GM21723 (cell line): ENCODE measurements around the gene GDF2.

Experiments
- ATAC-seq: cut with Tn5 transposase; IDR thresholded peaks from one replicate; pipeline ENCODE4 v1.9.1; 2021; ENCODE audit warnings: mild to moderate bottlenecking, moderate library complexity; ENCODE audit not compliant: unreplicated experiment

The GDF2 gene

DNA sequence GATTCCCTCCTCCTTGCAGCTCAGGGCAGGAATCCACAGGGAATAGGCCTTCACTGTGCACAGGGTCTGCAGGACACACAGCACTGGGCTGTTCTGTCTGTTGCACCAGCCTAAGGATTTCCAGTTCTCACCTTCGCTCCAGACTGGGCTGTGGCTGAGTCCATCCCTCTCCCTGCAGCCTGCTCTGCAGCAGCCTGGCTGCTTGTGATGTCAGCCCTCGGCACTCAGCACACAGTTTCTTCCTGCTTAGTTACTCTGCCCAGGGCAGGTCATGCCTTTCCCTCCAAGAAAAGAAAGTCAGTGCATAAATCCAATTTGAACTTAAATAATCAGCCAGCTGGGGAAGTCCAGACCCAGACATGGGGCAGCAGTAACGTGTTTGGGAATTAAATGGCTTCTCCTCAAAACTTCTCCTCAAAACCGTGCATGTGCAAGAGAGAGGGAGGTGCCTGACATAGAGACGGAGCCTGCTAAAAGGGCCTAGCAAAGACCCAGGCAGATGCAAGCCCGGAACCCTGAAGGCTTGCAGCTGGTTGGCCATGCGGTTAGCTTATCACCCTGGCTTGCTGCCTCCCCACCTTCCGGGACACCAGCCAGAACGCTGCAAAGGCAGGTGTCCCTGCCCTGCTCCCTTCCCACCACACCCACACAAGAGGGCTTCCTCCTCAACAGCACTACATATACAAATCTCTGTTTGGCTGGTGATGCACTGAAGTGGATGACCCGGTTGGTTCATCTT lies 10.9 kb upstream of the GDF2 start:
- no peak for ATAC-seq

DNA sequence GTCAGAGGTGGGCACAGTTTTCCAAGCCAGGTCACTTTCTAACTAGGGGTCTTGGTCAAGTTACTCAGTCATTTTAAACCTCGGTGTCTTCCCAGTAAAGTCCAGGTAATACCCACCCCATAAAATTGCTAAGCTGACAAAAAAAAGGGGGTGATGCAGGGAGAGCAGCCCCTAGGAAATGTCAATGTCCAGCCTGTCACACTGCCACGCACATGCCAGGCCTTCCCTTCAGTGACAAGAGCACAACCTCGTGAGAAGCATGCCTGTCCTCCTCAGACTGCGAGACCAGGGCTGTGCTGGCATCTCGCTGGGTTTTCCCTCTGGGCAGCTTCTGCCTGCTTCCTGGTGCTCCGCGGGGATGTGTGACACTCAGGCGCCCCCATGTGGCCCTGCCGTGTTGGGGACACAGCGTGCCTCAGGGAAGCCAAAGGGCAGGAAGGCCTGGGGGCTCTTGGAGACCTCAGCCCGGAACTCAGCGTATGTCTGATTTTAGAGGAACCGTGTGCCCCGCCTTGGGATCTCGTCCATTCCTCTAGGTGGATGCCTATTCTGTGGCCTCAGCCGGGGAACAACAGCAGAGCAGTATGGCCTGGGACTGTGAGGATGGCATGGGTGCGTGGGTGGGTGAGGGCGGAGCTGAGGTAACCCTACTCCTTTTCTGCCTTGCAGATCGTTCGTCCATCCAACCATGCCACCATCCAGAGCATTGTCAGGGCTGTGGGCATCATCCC lies 10.2 kb upstream of the GDF2 start:
- peak; percentile 72 for ATAC-seq

DNA sequence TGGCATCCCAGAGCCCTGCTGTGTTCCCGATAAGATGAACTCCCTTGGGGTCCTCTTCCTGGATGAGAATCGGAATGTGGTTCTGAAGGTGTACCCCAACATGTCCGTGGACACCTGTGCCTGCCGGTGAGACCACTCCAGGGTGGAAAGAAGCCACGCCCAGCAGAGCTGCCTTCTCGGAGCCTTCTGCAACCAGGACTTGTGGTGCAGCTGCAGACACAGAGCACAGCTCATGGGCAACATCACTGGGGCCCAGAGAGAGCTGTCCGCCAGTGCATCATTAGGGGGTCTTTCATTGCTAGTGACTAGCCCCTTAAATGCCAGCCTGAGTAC lies 9.6 kb upstream of the GDF2 start:
- ATAC-seq: no peak

DNA sequence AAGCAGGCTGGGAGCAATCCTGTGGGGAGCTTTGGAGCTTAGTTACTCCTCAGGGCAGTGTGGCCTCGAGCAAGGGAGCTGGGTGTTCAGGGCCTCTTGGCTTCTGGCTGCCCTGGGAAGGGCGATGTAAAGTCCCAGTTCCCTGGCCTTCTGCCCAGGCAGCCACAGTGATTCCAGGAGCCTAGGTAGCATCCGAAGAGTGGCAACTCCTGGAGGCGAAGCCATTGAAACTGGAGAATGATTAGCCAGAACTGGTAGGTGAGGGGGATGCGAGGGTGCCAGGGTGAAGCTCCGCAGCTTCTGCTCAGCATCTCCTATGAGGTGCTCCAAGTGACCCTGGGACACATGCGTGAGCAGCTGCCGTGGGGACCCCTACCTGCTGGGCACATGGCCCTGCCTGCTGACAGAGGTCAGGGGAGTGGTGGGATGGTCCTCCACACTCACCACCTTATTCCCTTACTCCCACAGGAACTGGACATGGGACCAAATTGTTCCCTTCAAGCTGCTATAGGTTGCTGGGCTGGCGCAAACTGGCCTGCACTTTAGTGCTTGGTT lies 7.8 kb upstream of the GDF2 start:
- no peak for ATAC-seq

DNA sequence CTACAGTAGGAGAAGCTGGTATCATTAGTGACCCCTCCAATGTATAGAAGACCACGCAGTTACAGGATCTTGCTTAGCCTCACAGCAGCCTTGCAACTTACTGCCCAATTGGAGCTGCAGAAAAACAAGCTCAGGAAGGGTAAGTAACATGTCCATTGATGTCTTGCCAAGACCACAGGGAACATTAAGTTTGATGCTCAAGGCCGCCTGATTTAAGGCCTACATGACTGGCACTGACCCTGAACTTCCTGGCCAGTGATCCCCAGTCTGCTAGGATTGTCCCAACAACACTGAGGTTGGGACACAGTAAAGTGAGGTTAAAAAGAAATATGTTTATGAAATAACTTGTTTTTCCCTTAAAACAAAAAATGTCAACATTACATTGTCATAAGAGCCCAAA lies 6.8 kb upstream of the GDF2 start:
- no peak for ATAC-seq

DNA sequence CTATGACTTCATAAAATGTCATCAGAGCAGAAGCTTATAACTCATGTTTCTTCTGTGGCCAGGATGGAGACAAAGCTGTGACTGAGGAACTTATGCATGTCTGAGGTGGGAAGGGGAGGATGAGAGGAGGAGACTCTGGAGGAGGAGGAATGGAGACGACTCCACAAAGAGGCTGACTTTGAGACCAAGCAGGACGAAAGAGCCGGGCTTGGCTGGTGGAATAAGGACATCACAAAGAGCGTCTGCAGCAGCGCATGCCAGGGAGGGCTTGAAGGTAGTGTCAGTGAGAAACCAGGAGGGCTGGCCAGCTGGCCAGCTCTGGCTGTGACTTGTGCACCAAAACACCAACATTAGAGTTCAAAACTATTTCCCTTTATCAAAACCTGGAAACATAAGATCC lies 6.1 kb upstream of the GDF2 start:
- no peak for ATAC-seq

DNA sequence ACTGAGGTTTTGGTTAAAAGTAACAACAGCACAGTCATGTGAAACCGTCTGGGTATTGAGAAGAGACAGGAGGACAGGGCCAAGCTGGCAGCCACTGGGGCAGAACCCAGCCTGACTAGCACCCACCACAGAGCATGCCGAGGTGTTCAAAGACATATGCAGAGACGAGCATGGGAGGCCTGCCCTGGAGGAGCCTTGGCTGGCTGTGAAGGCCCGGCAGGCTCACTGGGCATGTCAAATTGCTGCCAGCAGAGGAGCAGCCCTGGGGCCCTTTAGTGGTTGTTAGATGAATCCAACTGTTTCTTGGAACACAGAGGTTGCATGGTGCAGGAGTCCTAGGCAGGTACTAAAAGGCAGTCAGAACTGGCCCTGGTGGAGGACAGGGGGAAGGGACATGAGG lies 5.0 kb upstream of the GDF2 start:
- no peak for ATAC-seq

DNA sequence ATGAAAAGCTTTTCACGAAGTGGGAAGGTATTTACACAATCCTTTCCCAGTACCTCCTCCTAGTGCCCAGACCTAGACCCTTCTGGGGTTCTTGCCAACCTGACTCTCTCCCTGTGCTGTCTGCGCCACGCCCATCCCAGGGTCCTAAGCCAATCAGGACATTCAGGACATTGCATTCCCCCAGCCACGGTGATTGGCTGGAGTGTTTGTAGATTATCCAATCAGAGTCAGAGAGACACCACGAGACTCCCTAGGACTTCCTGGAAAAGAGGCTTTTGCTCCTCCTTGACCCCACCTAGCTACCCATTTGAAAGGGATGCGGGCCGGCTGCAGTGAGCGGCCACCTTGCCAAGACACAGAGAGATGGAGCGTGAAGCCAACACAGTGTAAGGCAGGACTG lies 3.5 kb upstream of the GDF2 start:
- no peak for ATAC-seq

DNA sequence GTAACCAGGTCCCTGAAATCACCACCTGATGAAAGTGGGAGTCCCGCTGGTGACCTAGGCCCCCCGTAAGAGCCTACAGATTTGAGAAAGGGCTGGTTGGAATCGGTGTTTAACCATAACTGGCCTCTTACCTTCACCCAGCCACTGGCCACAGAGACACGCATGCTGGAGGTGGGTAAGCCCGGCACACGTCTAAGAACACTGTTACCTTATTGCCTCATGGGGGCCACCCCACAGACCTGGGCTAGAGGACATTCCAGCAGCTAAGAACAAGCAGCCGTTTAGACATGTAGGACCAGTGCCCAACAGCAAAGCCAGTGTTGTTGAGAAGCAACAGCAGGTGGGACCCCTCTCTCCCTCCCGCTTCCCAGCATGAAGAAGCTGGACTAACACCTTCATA lies 2.5 kb upstream of the GDF2 start:
- no peak for ATAC-seq

DNA sequence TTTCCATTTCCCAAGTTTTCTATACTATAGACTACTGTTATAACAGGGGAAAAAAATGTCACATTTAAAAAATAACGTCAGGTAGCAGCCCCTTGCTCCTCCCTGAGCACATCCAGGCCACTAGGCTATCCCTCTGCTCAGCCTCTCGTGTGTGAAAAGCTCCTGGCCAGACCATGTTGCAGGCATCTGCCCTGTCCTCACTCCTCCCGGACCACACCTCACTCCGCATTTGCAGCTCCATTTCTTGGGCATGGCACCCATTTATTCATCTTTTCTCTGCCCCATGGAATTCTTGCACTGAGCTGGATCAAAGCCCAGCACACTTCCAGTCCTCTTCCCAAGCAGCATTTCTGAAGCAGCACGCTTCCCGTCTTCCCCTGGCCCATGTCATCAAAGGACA lies 1.4 kb upstream of the GDF2 start:
- ATAC-seq: no peak

DNA sequence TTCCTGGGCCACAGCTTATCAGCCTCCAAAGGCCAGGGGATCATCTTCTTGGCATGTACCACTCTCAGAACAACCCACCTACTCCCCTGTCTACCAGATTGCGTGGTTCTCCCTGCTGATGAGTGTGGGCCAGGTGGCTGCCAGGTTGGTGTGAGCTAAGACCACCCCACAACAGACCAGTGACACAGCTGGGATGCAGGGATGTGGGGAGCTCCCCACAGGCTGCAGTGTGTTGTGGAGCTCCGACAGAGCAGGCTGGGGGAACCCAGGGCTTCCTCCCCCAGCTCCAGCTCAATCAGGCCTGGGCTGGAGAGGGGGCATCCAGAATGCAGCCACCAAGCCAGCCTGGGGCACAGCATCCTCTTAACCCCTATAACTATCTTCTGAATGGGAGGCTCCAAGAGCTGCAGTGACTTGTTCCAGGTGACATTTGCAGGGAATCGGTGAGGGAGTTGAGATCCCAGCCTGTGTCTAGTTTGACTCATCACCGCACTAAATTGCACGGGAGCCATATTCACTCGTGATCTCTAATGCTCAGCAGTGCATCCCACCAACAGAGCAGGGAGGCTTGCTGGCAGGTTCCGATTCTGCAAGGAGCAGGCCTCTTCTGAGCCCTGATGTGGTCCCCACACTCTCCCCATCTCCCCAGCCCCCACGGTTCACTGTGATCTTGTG lies 596 bp upstream of the GDF2 start:
- no peak for ATAC-seq

DNA sequence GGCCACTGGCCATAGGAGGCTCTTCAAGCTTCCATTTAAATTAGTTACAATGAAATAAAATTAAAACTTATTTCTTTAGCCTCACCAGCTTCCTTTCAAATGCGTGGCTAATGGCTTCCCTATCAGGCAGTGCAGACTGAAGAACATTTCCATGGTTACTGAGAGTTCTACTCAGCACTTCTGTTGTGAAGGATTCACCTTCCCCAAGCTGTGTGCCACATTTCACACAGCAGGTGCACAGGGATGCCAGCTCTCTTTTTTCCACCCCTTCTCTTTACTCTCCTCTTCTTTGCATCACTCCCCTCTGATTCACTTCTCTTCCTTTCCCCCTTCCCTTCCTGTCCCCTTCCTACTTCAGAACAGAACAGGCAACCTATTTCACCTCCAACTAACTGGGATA lies 833 bp downstream of the GDF2 start:
- no peak for ATAC-seq

DNA sequence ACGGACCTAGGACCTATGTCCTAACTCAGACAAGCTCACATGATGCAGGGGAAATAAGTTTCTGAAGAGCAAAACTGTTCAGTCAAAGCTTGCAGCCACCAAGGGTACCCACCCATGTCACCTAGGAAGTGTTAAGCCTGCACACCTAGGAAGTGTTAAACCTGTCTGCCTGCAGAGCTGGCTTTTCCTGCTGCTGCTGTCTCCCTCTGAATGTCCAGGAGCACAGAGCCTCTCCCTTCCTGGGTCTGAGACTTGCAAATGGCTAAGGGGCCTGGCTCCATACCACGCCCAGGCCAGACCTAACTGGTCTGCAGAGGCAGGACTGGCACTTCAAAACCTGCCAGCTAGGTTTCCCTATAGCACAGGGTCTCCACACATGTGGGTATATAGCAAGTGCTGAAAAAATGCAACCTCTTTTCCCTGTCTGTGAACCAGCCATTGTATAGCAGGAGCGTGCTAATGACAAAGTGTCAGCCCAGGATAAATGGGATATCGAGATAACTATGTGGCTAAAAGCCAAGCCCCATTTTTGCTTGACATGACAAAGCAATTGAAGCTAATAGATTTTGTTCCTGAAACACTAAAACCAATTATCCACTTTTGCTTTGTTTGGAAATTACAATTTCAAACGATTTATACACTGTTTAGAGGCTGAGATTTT lies 1.5 kb downstream of the GDF2 start:
- no peak for ATAC-seq

DNA sequence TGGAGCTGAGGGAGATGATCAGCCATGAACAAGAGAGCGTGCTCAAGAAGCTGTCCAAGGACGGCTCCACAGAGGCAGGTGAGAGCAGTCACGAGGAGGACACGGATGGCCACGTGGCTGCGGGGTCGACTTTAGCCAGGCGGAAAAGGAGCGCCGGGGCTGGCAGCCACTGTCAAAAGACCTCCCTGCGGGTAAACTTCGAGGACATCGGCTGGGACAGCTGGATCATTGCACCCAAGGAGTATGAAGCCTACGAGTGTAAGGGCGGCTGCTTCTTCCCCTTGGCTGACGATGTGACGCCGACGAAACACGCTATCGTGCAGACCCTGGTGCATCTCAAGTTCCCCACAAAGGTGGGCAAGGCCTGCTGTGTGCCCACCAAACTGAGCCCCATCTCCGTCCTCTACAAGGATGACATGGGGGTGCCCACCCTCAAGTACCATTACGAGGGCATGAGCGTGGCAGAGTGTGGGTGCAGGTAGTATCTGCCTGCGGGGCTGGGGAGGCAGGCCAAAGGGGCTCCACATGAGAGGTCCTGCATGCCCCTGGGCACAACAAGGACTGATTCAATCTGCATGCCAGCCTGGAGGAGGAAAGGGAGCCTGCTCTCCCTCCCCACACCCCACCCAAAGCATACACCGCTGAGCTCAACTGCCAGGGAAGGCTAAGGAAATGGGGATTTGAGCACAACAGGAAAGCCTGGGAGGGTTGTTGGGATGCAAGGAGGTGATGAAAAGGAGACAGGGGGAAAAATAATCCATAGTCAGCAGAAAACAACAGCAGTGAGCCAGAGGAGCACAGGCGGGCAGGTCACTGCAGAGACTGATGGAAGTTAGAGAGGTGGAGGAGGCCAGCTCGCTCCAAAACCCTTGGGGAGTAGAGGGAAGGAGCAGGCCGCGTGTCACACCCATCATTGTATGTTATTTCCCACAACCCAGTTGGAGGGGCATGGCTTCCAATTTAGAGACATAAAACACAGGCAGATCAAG lies 3.3 kb downstream of the GDF2 start:
- no peak for ATAC-seq

DNA sequence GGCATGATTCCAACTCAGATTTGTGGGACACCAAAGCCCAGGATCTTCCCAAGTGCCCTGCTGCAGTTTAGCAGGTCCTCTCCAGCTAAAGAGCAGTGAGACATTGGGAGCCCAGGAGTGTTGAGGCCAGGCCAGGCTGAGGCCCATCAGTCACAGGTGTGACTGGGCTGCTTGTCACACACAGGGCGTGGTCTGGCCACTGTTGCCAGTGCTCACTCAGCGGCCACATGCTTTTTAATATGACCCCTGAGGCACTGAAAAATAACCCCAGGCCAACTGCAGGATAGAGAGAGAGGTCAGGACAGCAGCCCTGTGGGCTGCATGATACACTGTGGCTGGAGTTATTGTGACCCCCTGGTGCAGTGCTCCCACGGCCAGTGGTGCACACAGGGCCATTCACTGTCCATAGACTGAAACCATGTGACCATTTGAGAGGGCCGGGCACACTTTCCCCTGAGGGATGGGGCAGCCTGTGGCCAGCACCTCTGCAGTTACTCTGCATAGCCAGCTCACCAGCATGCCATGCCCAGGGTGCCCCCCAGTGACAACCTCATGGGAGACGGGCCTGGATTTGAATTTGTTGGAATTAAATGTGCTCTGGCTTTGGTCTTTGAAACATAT lies 4.2 kb downstream of the GDF2 start:
- no peak for ATAC-seq

DNA sequence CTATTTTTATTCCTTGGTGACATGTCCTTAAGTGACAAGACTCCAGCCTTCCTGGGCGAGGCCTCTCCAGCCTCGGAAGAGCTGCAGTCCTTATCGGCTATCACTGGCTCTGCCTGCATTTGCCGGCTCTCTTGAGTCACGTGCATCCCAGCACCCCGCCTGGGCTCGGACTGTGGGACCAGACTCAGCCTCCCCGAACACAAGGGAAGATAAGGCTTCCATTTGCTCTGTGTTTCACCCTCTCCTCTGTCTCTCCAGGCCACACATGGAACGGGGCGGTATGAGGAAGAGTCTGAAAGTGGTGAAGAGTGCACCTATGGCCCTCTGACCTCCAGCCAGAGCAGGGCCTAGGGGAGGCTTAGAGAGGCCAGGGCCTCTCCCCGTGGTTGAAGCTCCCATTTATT lies 4.7 kb downstream of the GDF2 start:
- ATAC-seq: no peak

DNA sequence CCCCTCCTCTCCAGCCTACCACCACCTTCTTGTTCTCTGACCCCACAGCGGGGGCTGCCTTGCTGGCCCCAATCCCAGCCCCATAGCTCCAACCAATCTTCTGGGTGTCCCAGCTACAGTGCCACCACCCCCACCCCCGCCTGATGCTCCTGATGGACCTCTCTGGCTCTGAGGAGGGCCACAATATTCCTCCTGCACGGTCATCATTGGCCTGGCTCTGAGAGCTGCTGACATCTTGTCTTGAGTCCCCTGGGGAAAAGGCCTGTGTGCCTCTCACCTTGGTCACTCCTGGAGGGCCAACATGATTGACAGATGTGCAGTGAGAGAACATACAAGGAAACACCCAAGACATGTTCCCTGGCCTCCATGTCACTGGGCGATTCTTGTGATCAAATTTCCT lies 7.6 kb downstream of the GDF2 start:
- no peak for ATAC-seq

DNA sequence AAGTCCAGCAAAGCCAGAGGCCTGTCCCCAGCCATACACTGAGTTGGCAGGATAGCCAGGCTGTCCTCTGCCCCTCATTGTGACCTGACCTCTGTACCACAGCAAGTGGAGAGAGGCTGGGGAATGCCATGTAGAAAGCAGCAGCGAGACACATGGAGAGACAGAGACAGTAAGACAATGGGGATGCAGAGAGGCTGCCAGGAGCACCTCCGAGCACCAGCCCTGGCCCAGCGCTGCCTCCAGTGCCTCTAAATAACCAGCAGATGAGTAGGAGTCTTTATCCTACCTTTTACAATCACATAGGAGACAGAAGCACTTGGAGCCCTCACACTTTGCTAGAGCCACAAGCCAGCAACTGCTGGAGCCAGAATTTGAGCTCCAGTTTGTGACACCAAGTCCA lies 8.1 kb downstream of the GDF2 start:
- no peak for ATAC-seq

DNA sequence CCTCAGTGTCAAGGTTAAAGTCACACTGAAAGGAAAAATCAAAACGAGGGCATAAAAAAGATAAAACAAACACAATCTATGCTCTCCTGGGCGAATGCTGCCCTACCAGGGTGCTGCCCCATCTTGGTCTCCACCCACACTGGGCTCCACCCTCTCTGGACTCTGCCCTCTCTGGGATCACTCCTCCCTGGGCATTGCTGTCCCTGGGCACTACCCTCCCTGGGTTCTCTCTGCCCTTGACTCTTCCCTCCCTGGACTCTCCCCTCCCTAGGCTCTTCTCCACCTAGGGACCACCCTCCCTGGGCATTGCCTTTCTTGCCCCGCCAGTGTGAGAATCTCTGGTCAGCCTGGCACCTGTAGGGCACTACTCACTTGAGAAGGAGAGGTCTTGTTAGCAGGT lies 8.6 kb downstream of the GDF2 start:
- no peak for ATAC-seq

DNA sequence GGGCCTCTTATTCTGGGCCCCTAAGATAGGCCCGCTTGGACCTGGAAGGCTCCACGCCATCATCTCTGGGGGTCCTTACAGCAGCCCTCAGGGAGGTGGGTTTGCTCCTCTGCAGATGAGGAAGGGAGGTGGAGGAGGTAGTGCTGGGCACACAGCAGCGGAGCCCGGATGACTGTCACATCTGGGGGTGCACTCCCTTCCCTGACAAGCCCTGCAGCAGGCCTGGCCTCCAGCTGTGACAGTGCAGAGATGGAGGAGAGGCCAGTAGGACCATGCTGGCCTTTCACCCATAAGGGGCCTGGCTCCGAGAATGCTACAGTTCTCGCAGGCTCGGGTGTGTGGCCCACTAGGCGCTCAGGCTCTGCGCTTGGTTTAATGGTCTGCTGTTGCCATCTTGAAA lies 9.2 kb downstream of the GDF2 start:
- ATAC-seq: no peak
